Mesendoderm (in vitro differentiated cells): Measurements from ENCODE around the gene ROBO1.

ENCODE experiments used
- DNase-seq: peaks from one replicate; pipeline ENCODE4 v3.0.0; 2013
- H2AK5ac ChIP-seq: 2 replicates; pipeline ENCODE4 v1.6.1; 2013; ENCODE audit warnings: low read length, inconsistent platforms
- H2BK120ac ChIP-seq: 2 replicates; pipeline ENCODE4 v1.6.1; 2013; ENCODE audit warnings: low read depth, mild to moderate bottlenecking, low read length, moderate library complexity, mixed read lengths
- H2BK15ac ChIP-seq: replicated peaks from 2 replicates; pipeline ENCODE4 v1.6.1; 2013; ENCODE audit warnings: low read depth, mild to moderate bottlenecking, moderate library complexity
- H2BK5ac ChIP-seq: 2 replicates; pipeline ENCODE4 v1.6.1; 2013; ENCODE audit warnings: low read length, inconsistent platforms
- H3K18ac ChIP-seq: 2 replicates; pipeline ENCODE4 v1.6.1; 2013; ENCODE audit warnings: mild to moderate bottlenecking, low read length, mixed read lengths
- H3K23ac ChIP-seq: one replicate; pipeline ENCODE4 v1.6.1; 2013; ENCODE audit warnings: low read length
- H3K27ac ChIP-seq: 2 replicates; pipeline ENCODE4 v1.5.1; 2013; ENCODE audit warnings: low read depth, mild to moderate bottlenecking, inconsistent platforms, low read length, moderate library complexity
- H3K27me3 ChIP-seq: 2 replicates; pipeline ENCODE4 v1.6.1; 2013; ENCODE audit warnings: low read length, control low read depth, mild to moderate bottlenecking, inconsistent platforms; ENCODE audit not compliant: insufficient read depth, poor library complexity
- H3K36me3 ChIP-seq: 2 replicates; pipeline ENCODE4 v1.6.1; 2013; ENCODE audit warnings: low read length, inconsistent platforms; ENCODE audit not compliant: control insufficient read depth, insufficient read depth
- H3K4ac ChIP-seq: one replicate; pipeline ENCODE4 v1.6.1; 2013; ENCODE audit warnings: low read depth, mild to moderate bottlenecking, low read length, moderate library complexity
- H3K4me1 ChIP-seq: 2 replicates; pipeline ENCODE4 v1.6.1; 2013; ENCODE audit warnings: low read depth, low read length, inconsistent platforms; ENCODE audit not compliant: control insufficient read depth
- H3K4me2 ChIP-seq: 2 replicates; pipeline ENCODE4 v1.6.1; 2013; ENCODE audit warnings: low read length
- H3K4me3 ChIP-seq: 2 replicates; pipeline ENCODE4 v1.5.1; 2013; ENCODE audit warnings: mild to moderate bottlenecking, low read length
- H3K56ac ChIP-seq: one replicate; pipeline ENCODE4 v1.6.1; 2013; ENCODE audit warnings: low read length
- H3K79me1 ChIP-seq: 2 replicates; pipeline ENCODE4 v1.6.1; 2013; ENCODE audit warnings: low read length, inconsistent platforms
- H3K79me2 ChIP-seq: 2 replicates; pipeline ENCODE4 v1.6.1; 2013; ENCODE audit warnings: mild to moderate bottlenecking, low read length; ENCODE audit not compliant: control insufficient read depth, insufficient read depth
- H3K9ac ChIP-seq: 2 replicates; pipeline ENCODE4 v1.6.1; 2013; ENCODE audit warnings: low read length, inconsistent platforms
- H4K5ac ChIP-seq: one replicate; pipeline ENCODE4 v1.6.1; 2013; ENCODE audit warnings: low read length
- H4K8ac ChIP-seq: one replicate; pipeline ENCODE4 v1.6.1; 2013; ENCODE audit warnings: low read depth, mild to moderate bottlenecking, control low read depth, low read length, moderate library complexity
- WGBS: extraction: QIAGEN DNeasy Blood & Tissue Kit; methylation state at CpG from one replicate; pipeline ENCODE4 v1.1.7; 2013; ENCODE audit warnings: low lambda C conversion rate, missing lambda C conversion rate; ENCODE audit not compliant: insufficient coverage; ENCODE audit errors: extremely low coverage; 5-methylcytosine and 5-hydroxymethylcytosine counted together

ROBO1 gene

GRCh38 chr3:78804251-78805037 is 963.4 kb downstream of the ROBO1 start:
- Histone ChIP-seq H3K27me3 (no peaks in the 10 kb centered on the region), H3K56ac (no peak overlapping the region), H3K4me2 (no peak overlapping the region), H3K79me1 (no peaks in the 10 kb centered on the region), H4K8ac (no peak overlapping the region), H3K9ac (no peak overlapping the region), H3K4ac (no peak overlapping the region), H4K5ac (no peak overlapping the region), H2AK5ac (no peak overlapping the region), H3K79me2 (no peaks in the 10 kb centered on the region), H3K23ac (no peak overlapping the region), H3K27ac (no peak overlapping the region), H2BK15ac (no peak overlapping the region), H2BK5ac (no peak overlapping the region), H3K4me1 (no peaks in the 10 kb centered on the region), H3K18ac (peak overlapping the region; percentile 60), H3K4me3 (no peak overlapping the region), H3K36me3 (no peaks in the 10 kb centered on the region), H2BK120ac (no peak overlapping the region)
- peak; percentile 22 for DNase-seq
- WGBS: no CpG with 5 or more reads among the region's 2 CpGs

- no peak overlapping the region for H3K23ac ChIP-seq
- no peaks in the 10 kb centered on the region for H3K79me1 ChIP-seq
- H3K4me1 ChIP-seq: no peaks in the 10 kb centered on the region
- H3K56ac ChIP-seq: no peak overlapping the region
- H4K5ac ChIP-seq: no peak overlapping the region
- H3K18ac ChIP-seq: no peak overlapping the region
- no peaks in the 10 kb centered on the region for H3K79me2 ChIP-seq
- H2BK120ac ChIP-seq: no peak overlapping the region
- H3K36me3 ChIP-seq: no peaks in the 10 kb centered on the region
- H3K4ac ChIP-seq: no peak overlapping the region
- H3K4me2 ChIP-seq: no peak overlapping the region
- DNase-seq: no peak
- H2BK15ac ChIP-seq: no peak overlapping the region
- no peak overlapping the region for H2AK5ac ChIP-seq
- WGBS: no CpG with 5 or more reads among the region's 1 CpG
- no peak overlapping the region for H3K4me3 ChIP-seq
- H3K27me3 ChIP-seq: no peaks in the 10 kb centered on the region
- H4K8ac ChIP-seq: no peak overlapping the region
- H2BK5ac ChIP-seq: no peak overlapping the region
- no peak overlapping the region for H3K27ac ChIP-seq
- no peak overlapping the region for H3K9ac ChIP-seq
Measured at GRCh38 chr3:78802562-78802930, 965.3 kb downstream of the ROBO1 start.

- no peak for DNase-seq
- H3K27me3 ChIP-seq: no peaks in the 10 kb centered on the region
- no peak overlapping the region for H3K23ac ChIP-seq
- H2AK5ac ChIP-seq: no peak overlapping the region
- H3K79me1 ChIP-seq: no peaks in the 10 kb centered on the region
- H3K9ac ChIP-seq: no peak overlapping the region
- H3K56ac ChIP-seq: no peak overlapping the region
- H2BK15ac ChIP-seq: no peak overlapping the region
- no peaks in the 10 kb centered on the region for H3K4me1 ChIP-seq
- no peak overlapping the region for H4K5ac ChIP-seq
- H3K79me2 ChIP-seq: no peaks in the 10 kb centered on the region
- no peak overlapping the region for H3K27ac ChIP-seq
- no peak overlapping the region for H2BK5ac ChIP-seq
- no peak overlapping the region for H3K4ac ChIP-seq
- no peaks in the 10 kb centered on the region for H3K36me3 ChIP-seq
- no peak overlapping the region for H2BK120ac ChIP-seq
- H3K4me3 ChIP-seq: no peak overlapping the region
- H4K8ac ChIP-seq: no peak overlapping the region
- H3K18ac ChIP-seq: no peak overlapping the region
- no peak overlapping the region for H3K4me2 ChIP-seq
Measured at GRCh38 chr3:78801926-78802561, 965.8 kb downstream of the ROBO1 start.

- H3K4me1 ChIP-seq: no peaks in the 10 kb centered on the region
- no peak overlapping the region for H3K18ac ChIP-seq
- no peak overlapping the region for H2BK120ac ChIP-seq
- H2BK15ac ChIP-seq: no peak overlapping the region
- no peaks in the 10 kb centered on the region for H3K79me2 ChIP-seq
- H3K9ac ChIP-seq: no peak overlapping the region
- H2AK5ac ChIP-seq: no peak overlapping the region
- no peaks in the 10 kb centered on the region for H3K79me1 ChIP-seq
- DNase-seq: no peak
- no peak overlapping the region for H3K4me3 ChIP-seq
- H3K4ac ChIP-seq: no peak overlapping the region
- no peak overlapping the region for H3K4me2 ChIP-seq
- H3K56ac ChIP-seq: no peak overlapping the region
- no peak overlapping the region for H4K8ac ChIP-seq
- no peak overlapping the region for H3K27ac ChIP-seq
- no peak overlapping the region for H3K23ac ChIP-seq
- no peak overlapping the region for H4K5ac ChIP-seq
- H3K27me3 ChIP-seq: no peaks in the 10 kb centered on the region
- no peaks in the 10 kb centered on the region for H3K36me3 ChIP-seq
- H2BK5ac ChIP-seq: no peak overlapping the region
- WGBS: no CpG with 5 or more reads among the region's 1 CpG
Measured at GRCh38 chr3:78799681-78800080, 968.1 kb downstream of the ROBO1 start.

- no peaks in the 10 kb centered on the region for H3K27me3 ChIP-seq
- no peak overlapping the region for H3K27ac ChIP-seq
- no peak overlapping the region for H3K56ac ChIP-seq
- H2BK15ac ChIP-seq: no peak overlapping the region
- H3K4ac ChIP-seq: no peak overlapping the region
- no peaks in the 10 kb centered on the region for H3K4me1 ChIP-seq
- H3K79me1 ChIP-seq: no peaks in the 10 kb centered on the region
- H4K8ac ChIP-seq: no peak overlapping the region
- no peak overlapping the region for H3K9ac ChIP-seq
- no peak overlapping the region for H3K18ac ChIP-seq
- H3K4me2 ChIP-seq: no peak overlapping the region
- H3K79me2 ChIP-seq: no peaks in the 10 kb centered on the region
- H3K23ac ChIP-seq: no peak overlapping the region
- H4K5ac ChIP-seq: no peak overlapping the region
- no peak overlapping the region for H2AK5ac ChIP-seq
- H3K4me3 ChIP-seq: no peak overlapping the region
- H3K36me3 ChIP-seq: no peaks in the 10 kb centered on the region
- H2BK120ac ChIP-seq: no peak overlapping the region
- H2BK5ac ChIP-seq: no peak overlapping the region
- DNase-seq: no peak
Measured at GRCh38 chr3:78798266-78798832, 969.4 kb downstream of the ROBO1 start.
